CD1c-positive myeloid dendritic cell (primary cell): Measurements from ENCODE around the gene PDE6B.

ENCODE experiments used
- DNase-seq: peaks from one replicate; pipeline ENCODE4 v3.0.0-alpha.2; 2016; ENCODE audit errors: extremely low spot score

The PDE6B gene

DNA sequence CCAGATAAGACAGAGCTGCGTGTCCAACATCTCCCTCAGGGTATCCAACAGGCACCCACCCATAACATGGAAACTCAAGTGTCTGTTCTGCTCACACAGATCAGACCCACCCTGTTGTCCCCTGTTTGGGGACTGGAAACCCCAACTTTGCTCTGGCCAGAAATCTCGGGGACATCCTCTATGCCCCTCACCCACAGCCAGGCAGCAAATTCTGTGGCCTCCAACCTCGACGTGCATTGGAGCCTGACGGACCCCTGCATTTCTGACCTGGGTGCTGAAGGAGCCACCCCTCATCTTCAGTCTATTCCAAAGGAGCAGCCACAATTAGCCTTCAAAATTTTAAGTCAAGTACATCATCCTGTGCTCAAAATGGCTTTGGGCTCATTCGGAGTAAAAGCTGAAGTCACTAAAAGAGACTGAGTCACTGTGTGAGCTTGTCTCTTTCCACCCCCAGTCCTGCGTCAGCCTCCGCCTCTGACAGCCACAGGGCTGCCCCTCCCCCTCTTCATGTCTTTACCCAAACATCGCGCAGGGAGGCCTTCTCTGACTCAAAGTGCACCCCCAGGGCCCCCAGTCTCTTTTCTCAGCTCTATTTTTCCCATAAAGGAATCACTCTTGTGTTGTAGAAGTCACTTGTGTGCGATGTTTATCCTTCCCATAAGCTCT, 24.4 kb upstream of the PDE6B start:
- no peak for DNase-seq

DNA sequence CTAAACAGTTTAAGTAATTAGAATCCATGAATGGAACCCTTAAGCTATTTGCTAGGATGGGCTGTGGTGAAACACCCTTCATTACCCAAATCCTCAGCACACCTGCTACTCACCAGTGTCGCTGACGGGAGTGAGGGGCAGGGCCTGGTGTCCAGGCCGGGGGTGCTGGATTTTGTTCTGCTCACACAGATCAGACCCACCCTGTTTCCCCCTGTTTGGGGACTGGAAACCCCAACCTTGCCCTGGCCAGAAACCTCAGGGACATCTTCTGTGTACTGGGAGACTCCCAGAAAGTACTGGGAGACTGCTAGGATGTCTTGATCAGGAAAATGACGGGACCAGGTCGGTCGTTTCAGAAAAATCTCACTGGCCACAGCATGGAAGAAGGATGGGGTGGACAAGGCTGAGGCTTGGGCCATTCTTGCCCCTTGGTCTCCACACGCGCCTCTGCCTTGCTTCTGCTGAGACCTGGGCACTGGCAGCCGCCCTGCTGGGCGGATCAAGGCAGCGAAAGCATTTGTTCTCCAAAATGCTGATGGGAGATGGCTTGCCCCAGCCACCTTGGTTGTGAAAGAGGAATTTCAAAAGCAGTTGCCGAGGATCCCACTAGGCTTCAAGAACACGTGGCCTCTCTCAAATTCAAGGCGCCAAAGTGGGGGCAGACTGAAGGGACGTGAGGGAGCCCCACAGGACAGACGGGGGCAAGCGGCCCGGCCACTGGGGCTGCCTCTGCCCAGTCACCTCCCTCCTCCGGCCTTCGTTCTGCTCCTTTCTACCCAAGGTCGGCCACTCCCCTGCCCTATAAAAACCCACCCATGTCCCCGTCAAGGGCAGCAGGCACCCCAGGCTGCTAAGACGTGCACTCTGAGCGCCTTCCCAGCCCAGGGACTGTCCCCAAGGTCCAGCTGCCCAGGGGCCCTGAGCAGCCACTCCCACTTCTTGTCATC, 23.5 kb upstream of the PDE6B start:
- DNase-seq, result no peak

DNA sequence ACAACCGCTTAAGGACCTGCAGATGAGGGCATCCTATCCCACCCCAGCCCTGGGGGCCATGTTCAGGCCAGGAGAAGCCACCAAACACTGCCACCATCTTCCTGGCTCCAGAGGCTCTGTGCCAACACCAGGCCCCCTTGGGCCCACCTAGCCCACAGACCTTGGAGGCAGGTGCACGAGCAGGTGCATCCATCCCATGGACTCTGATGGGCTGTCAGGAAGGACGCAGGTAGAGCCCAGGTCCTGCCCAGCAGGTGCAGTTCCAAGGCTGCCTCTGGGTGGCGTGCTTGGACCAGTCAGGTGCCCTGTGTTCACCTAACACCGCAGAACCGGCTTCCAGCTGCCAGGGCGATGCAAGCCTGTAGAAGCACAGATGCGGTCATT, 22.8 kb upstream of the PDE6B start:
- DNase-seq, result peak; percentile 29

DNA sequence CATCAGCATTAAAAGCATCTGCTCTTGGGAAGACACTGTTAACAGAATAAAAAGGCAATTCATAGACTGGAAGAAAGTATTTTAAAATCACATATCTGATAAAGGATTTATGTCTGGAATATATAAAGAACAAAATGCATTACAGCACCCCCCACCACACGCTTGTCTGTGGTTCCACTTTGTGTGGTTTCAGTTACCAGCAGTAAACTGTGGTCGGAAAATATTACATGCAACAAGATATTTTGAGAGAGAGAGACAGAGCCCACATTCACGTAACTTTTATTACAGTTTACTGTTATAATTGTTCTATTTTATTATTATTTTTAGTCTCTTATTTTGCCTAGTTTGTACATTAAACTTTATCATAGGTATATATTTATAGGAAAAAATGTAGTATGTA, 21.2 kb upstream of the PDE6B start:
- no peak for DNase-seq

DNA sequence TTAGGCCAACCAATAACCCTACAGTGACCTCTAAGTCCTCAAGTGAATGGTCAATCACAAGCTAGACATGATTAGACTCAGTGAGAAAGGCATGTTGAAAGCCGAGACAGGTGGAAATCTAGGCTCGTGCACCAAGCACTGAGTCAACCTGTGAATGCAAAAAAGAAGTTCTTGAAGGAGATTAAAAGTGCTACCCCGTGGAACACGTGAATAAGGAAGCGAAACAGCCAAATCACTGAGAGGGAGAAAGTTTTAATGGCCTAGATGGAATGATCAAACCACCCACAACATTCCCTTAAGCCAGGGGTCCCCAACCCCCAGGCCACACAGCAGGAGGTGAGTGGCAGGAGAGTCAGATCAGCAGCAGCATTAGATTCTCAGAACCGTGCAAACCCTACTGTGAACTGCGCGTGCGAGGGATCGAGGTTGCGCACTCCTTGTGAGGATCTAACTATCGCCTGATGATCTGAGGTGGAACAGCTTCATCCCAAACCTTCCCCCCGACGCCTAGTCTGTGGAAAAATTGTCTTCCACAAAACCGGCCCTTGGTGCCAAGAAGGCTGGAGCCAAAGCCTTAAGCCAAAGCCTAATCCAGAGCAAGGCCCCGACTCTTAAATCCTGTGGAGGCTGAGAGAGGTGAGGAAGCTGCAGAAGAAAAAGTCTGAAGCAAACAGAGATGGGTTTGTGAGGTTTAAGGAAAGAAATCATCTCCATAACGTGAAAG, 19.5 kb upstream of the PDE6B start:
- no peak for DNase-seq

DNA sequence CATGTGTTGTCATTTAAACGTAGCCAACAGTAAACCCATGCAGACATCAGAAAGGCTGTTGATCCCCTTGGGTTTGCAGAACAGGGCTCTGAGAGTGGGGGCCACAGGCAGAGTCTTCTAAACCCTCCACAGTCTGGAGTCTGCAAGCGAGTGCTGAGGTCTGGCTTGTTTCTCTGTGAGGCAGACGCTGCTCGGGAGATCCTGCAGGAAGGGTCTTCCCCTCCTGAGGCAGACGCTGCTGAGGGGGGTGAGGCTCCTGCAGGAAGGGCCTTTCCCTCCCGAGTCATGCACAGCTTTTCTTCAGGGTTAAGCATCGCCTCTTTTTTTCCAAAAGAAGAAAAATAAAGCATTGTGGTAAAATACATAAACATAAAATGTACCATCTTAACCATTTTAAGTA, 17.1 kb upstream of the PDE6B start:
- no peak for DNase-seq

DNA sequence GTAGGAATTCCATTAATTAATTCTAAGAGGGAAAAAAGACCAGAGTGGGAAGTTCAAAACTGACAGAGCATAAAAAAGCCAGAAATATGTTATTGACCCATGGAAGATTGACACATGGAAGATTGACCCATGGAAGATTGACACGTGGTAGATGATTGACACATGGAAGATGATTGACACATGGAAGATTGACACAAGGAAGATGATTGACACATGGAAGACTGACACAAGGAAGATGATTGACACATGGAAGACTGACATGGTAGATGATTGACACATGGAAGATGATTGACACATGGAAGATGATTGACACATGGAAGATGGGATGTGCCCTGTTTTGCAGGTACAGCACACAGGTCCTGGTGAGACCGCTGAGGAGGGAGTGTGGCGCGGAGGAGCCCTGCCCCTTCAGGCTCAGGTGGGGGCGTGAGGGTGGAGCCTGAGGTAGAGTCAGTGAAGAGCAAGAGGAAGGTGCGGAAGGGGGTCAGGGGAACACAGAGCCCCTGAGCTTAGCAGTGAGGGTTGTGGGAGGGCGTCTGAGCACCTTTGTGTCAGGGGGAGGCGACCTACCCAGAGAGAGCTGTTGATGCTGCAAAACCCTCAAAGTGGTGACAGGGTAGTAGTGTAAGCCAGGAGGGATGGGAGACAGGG, 15.8 kb upstream of the PDE6B start:
- DNase-seq, result no peak

DNA sequence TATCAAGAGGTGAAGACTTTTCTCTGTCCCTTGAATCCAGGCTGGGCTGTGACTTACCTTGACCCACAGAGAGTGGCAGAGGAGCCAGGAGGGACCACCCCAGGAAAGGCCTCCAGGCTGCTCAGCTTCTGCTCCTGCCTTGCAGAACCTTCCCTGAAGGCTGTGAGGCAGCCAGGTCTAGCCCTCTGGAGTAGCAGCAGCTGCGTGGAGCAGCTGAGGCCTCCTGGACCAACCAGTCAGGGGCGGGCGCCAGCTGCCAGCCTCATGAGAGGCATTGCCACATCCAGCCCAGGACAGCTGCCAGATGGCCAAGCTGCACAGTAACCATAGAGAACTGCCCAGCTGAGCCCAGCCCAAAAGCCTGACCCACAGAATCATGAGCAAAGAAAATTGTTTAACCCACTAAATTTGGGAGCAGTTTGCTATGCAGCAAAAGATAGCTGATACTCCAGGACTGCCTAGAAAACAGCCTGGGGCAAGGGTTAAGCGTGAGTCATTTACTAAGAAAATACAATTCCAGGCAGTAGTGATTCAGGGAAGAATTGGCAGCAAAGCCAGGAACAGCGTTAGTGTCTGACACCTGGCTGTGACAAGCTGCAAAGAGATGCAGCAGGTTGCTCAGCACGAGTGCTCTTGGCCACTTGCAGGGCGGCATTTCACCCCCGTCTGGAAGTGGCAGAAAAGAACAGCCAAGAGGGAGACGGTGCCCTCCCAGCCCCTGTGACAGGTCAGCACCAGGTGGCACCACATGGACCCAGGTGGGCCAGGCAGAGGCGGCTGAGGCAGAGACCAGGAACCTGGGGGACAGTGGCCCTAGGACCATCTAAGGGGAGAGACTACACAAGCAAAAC, 14.7 kb upstream of the PDE6B start:
- no peak for DNase-seq

DNA sequence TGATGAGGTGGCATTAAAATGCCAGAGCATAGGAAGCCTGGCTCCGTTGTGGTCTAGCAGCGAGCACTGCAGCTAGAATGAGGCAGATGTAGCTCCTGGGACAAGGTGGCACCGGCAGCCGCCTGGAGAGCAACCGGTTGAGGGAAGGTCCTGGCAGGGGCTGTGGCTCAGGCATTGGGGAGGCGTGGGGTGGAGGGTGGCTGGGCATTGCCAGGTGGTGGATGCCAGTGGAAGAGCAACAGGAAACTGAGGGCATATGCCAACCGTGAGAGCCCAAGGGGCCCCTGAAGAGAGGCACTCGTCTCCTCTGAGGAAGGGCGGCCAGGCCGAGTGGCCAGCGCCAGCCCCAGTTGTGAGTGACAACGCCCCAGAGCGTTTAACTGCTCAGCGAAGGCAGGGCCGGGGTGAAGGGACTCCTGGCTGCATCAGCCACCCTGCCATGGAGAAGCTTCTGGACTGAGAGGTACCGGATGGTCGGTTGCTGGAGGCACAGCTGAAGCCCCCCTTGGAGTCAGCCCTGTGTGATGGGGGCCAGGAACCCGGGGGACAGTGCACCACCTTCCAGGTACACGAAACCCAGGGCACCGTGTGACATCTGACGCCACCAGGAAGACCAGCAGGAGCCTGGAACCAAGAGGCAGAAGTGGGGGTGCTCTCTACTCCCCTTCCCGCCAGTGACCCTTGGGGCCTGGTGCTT, 13.2 kb upstream of the PDE6B start:
- no peak for DNase-seq

DNA sequence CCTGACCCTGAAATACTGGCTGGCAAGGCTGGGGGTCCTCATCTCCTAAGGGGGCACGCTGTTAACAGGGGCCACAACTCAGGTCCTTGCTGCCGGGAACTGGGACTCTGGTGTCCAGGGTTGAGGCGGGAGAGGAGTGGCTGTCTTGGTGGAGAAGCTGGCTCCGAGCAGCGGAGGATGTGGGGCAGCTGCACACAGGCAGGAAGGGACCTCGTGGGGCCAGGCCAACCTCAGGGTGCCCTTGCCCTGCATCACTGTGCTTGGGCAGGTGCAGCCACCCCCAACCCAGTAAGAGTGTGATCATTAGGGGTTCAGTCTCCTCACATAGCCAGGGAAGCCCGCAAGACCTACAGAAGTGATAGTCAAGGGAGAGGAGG, 12.6 kb upstream of the PDE6B start:
- no peak for DNase-seq

DNA sequence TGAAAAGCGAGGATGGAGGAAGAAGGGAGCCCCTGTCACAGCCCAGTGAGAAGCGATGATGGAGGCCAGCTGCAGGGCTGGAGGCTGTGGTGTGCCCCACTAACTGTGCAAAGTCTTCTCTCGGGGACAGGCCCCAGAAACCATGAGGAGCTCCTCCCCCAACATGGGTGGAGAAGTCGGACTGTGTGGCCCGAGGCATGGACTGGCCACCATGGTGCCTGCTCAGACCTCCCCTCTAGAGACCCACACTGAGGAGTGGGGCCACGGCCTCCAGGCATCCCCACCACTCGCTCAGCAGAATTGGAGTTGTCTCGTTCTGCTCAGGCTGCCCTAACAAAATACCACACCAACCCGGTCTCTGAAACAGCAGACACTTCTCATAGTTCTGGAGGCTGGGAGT, 12.2 kb upstream of the PDE6B start:
- no peak for DNase-seq

DNA sequence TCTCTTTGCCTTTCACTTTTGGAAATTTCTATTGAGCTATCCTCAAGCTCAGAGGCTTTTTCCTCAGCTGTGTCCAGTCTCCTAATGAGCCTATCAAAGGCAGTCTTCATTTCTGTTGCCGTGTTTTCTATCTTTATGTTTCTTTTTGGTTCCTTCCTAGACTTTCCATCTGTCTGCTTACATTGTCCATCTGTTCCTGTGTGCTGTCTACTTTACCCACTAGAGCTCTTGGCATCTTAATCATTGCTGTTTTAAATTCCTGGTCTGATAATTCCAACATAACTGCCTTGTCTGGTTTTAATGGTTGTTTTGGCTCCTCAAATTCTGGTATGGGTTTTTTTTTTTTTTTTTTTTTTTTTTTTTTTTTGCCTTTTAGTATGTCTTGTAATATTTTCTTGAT, 9.3 kb upstream of the PDE6B start:
- no peak for DNase-seq

DNA sequence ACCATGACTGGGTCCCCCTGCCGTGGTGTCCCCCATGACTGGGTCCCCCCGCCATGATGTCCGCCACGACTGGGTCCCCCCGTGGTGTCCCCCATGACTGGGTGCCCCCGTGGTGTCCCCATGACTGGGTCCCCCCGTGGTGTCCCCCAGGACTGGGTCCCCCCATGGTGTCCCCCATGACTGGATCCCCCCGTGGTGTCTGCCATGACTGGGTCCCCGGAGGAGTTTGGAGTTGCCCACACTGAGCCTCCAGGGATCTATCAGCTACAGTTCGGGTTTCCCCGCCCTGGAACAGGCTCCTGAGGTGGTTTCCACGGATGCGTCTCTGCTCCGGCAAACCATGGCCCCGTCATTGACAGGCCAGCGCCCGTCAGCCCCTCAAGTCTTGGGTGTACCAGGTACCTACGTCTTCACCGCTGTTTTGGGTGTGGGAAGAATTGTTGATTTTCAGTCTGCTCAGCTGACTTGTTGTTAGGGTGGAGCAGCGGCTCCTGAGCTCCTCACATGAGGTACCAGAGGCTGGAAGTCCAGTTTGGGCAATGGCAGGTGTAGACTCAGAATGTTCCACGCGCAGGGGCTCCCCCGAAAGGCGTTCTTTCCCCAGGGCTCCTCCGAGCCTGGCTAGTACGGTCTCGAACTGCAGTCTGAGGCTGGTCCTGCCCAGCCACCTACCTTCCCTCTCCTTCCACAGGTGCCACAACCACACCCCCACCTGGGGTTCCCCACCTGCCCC, 8.3 kb upstream of the PDE6B start:
- no peak for DNase-seq

DNA sequence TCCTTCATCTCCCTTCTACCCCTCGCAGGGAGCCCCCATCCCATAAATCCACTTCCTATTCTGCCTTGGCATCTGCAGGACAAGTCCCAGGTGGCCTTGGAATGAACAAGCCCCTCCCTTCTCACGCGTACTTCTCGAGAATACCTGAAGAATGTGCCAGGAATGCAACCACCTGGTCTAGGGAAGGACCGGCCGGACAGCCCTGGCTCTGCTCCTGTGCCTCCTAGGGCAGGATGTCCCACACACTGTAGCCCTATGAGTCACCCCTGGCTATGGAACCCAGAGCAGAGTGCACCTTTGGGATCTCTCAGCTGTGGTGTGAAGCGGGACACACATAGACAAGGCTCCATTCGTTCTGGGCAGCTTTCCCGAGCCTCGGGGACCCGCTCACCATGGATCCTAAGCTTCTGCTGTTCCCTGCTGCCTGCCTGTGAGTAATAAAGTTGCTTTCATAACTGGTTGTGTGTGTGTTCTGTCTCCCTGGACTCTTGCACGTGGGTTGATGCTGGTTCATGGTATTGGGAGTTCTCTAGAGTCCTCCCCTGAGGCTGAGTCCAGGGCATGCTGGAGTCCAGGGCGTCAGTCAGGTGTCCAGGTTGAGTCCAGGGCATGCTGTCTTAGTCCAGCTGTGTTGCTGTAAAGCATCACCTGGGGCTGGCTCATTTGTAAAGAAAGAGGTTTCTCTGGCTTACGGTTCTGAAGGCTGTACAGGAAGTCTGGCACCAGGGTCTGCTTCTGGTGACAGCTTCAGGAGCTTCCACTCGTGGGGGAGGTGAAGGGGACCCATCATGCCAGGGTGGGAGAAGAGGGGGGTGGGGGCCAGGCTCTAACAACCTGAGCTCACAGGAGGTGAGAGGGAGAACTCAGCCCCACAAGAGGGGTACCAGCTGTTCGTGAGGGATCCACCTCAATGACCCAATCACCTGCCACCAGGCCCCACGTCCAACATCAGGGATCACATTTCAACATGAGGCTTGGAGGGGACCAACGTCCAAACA, 7.4 kb upstream of the PDE6B start:
- no peak for DNase-seq

DNA sequence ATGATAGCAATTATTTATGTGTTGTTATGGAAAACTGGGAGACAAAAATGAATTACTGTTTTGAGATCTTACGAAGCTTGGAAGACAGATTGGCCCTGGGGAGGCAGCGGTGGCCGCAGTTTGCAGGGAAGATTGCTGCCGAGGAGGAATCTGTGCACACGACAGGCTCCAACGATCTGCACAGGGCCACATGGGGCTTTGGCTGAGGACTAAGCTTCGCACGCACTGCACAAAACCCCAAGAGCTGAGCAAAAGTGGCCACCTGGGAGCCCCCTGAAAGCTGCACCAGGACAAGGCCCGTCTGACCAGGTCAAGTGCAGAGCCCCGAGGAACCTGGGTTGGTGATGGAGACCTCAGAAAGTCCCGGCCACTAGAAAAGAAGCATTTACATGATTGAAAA, 5.2 kb upstream of the PDE6B start:
- no peak for DNase-seq

DNA sequence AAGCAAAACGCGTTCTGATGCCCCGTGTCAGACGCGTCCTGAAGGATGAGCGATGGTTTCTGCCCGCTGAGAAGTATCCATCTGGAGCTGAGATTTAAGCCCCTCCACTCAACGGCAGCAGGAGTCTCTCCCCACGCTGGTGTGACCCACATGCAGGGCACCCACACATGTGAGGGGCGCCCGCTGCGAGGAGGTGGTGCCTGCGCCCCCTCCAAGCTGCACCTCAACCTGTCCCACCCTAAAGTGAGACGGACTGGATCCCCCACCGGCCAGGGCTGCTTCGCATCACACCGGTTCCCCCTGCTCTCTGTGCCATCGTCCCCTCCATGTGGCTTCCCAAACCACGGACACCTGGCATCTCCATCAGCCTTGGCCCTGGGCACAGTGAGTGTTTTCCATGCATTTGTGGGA, 4.5 kb upstream of the PDE6B start:
- no peak for DNase-seq

DNA sequence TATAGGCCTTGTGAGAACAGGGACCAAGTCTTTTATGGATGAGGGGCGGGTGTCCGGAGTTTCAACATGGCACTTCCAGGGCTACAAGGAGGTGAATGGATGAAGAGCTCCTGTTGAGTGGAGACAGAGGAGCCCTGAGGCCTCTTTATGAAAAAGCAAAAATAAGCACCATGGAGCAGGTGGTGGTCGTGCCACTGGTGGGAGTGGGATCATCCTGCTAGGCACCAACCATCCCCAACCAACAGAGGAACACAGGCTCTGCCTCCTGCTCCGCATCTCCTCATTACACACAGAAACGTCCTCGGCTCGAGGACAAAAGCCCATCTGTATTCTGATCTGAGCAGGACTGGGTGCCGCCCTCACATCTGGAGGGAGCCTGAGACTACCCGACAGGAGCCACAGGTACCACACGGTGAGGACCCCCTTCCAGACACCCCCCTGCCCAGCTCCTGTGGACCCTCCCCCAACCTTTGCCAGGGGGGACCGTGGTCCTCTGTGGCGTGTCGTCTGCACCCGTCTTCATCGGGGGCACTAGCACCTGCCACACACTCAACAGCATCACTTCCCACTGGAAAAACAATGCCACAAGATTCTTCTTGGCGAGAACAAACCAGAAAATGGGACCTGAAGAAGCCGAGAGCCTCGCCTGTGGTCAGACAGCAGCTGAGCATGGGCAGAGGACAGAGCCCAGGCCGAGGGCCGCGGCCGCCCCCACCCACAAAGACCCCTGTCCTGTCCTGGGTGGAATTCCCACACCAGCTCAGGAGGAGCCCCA, 3.9 kb upstream of the PDE6B start:
- no peak for DNase-seq
